HCEC 1CT (cell line): ENCODE data around the gene ACSF3.
"Not testable (repeated sequence)": the region's sequence is repeated elsewhere in the genome, so short reads cannot be mapped to it uniquely, and the experiment has no call there.

Experiments
- DNase-seq: peaks from one replicate; pipeline ENCODE4 v3.0.0-alpha.2; 2017

Gene ACSF3

DNA sequence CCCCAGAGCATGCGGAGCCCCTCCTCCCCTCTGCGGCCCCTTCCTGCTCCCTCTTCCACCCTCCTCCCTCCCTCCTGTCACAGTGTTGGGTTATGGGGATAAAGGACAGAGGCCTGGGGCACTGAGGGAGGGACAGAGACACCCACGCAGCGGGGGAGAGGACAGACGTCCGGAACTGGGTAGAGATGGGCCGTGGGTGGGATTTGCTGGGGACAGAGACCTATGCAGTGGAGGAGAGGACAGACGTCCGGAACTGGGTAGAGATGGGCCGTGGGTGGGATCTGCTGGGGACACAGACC lies 72.0 kb downstream of the ACSF3 start:
- not testable (repeated sequence) for DNase-seq

DNA sequence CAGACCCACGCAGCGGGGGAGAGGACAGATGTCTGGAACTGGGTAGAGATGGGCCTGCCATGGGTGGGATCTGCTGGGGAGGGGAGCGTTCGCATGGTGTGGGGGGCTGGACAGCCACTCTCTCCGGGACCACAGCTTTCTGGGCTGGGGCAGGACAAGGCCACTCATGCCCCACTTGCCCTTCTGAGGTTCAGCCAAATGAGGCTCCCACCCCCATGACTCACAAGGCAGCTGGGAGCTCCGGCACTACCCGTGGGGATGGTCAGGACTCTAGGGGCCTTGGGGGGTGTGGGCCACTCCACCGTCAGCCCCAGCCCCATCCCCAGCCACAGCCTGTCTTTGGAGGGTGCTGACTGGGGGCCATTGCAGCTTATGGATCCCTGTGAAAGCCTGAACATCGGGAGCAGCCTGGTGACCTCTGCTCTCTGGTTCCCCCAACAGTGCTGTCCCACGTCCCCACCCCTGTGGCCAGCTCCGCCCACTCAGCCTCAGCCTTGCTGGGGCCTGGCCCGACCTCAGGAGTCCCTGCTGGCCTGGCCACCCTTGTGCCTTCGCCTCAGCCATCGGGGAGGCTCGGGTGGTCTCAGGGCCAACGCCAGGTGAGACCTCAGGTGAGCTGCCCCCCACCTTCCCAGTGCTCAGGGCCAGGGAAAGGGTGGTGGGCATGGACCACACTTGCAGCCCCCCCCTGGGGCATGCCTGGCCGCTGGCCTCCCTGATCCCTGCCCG lies 73.2 kb downstream of the ACSF3 start:
- DNase-seq, result no peak

DNA sequence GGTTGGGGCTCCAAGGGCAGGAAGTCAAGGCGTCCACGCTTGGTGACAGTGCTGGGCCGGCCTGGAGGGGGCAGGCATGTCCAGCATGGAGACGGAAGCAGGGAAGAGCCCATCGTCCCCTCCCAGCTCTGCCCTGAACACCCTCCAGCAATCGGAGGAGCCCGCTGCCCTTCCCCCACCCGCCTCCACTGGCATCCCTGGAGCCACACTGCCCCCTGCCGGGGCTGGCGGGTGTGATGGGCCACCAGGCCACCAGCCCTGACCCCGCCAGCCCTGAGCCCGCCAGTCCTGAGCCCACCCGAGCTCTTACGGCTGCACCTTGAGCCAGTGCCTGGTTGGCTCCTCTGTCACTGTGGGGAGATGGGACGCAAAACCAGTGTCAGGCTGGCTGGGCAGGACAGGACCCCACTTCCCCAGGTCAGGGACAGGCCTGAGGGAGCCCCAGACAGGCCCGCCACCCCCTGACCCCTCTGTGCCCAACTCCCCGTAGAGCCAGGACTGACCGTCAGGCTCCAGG lies 73.8 kb downstream of the ACSF3 start:
- peak; percentile 49 for DNase-seq

DNA sequence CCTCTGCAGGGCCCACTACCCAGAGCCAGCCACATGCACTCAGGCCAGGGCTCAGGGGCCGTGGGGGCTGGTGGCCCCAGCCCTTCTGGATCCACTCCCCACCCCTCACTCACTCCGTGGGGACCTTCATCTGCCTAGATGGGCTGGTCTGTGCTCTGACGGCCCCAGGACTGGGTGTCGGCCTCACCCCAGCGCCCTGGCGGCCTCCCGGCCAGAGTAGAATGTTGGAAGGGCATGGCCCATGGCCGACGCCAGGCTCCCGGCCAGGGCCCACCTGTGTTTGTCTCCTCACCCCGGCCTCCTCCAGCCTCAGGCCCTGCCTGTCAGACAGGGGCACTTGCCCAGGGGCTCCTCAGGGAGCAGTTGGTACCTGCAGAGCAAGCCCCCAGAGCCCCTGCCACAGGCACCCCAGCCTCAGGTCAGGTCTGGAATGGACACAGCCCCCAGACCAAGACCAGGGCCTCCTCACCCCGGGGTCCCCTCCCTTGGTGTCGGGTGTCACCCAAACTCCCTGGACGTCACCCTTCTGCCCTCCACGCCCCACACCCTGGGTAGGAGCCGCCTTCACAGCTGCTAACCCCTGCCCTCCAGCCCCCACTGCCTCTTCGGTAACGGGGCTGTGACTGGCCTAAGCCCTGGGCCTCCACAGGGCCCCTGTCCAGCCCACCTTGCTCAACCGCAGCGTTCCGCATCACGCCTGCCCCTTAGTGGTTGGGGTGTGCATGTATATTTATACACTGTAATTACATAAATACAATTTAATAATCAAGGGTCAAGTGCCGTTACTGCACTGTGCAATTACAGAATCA lies 74.9 kb downstream of the ACSF3 start:
- DNase-seq, result no peak

DNA sequence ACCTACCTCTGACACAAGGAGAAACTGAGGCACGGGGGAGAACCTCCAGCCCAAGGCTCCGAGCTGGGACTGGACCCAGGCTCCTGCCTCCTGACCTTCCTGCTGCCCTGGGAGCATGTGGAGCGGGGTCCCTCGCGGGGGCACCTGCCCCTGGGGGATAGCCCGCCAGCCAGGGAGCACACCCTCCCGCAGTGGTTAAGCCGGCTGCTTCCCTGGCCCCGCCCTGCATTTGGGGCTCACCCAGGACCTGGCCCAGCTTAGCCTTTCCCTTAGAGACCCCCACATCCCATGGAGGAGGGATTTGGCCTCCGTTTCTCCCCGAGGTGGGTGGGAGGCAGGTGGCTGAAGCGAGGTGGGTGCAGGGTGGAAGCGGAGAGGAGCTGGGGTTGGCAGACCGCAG lies 76.1 kb downstream of the ACSF3 start:
- no peak for DNase-seq

DNA sequence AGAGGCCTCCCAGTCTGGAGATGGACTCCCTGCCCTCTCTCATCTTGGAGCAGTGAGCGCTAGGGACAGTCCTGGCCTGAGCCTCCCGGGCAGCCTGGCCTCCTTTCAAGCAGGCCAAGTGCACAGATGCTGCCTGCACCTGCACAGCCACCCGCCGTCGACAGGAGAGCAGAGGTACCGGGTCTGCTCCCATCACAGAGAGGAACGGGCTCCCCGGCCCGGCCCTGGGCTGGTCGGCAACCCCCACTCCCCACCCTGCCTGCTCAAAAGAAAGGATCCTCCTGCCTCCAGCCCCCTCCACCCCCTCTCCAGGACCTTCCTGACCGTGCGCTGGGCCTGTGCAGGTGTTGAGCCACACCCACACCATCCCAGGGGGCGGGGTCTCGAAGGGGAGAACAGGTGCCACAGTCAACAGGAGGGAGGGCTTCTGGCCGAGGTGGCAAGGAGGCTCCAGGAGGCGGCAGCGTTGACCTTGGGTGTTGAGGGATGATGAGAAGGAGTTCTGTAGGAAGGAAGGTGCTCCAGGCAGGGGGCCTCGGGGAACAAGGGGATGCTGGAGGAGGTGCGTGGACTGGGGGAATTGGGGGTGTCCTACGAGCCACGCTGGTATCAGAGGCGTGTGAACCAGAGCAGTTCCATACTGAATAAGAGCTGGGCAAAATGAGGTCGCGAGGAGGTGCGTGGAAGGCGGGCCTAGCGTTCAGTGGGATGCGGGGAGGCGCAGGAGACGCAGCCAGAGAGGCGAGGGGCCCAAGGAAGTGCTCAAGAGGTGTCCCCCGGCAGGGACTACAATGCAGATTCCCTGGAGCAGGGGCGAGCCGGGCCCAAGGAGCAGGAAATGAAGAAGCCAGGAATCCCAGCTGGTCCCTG lies 76.9 kb downstream of the ACSF3 start:
- DNase-seq, result no peak

DNA sequence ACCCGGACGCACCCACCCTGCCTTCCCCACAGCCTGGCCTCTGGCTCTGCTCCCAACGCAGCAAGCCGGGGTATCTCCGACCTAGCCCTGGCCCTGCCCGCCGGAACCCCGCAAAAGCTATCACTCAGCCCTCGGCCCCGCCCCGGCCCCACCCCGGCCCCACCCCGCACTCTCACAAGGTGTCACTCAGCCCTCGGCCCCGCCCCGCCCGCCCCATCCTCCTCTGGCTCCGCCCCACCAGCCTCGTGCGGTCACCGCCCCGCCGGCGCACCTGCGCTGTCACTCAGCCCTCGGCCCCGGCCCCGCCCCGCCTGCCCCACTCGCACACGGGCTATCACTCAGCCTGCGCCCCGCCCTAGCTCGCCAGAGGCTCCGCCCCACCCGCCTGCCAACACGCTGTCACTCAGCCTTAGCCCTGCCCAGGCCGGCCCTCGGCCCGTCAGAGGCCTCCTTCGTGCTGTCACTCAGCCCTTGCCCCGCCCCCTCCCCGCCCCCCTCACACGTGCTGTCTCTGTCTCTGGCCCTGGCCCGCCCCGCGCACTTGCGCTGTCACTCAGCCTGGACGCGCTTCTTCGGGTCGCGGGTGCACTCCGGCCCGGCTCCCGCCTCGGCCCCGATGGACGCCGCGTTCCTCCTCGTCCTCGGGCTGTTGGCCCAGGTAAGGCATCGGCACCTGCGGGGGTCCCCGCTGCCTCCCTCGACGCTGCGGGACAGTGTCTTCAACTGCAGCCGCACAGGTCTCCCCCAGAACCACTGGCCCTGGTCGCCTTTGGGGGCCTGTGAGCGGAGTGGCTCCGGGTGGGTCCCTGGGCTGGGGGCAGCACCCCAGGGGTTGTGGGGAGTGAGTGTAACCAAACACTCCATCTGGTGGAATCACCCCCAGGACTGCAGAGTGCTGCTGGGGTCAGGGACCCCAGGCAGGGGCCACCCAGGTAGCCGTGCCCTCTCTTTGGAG lies 77.8 kb downstream of the ACSF3 start, which contains the start of gene CDH15:
CDH15 (plus strand) TSS at position 533 of the 955 bp plus-strand sequence; CDS start at position 617, 84 bp downstream.
- DNase-seq, result peak; percentile 47

DNA sequence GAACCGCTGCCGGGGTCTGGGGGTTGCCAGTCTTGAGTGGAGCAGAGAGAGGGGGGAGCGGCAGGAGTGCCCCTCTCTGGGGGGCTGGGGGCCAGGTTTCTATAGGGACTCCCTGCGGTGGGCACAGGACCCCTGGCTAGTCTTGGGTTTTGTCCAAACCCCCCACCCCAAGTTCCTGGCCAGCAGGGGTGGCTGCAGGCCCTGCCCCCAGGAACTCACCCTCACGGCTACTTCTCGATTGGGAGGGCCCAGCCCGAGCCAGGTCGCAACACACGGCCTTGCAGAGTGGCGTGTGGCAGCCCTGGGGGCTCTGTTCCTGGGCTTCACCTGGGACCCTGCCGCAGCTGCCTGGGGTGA lies 78.5 kb downstream of the ACSF3 start:
- DNase-seq, result no peak

DNA sequence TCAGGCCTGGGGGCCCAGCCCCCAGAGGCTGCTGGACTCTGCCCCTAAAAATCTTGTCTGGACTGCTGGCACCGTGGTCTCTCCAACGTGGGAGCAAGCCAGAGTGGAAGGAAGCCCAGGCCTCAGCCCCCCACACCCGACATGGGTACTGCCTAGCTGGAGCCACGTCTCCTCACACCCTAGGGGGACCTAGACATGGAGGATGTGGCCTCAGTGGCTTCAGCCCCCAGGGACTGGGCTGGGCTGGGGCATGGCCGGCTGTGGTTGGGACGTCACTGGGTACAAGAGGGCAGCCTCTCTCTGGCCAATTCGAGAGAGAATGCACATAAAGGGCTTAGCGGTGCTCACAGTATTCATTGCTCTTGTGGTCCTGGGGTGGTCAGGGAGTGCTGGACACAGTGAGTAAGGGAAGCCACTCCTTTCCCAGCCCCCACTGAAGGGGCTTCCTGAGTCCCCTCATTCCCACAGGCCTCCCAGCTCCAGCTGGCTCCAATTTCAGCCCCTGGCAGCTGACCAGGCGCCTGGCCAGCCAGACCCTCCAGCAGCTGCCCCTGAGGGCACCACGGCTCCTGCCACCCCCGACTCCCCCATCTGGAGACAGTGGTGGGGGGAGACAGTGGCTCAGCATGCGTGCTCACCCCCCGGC lies 79.0 kb downstream of the ACSF3 start:
- DNase-seq, result no peak

DNA sequence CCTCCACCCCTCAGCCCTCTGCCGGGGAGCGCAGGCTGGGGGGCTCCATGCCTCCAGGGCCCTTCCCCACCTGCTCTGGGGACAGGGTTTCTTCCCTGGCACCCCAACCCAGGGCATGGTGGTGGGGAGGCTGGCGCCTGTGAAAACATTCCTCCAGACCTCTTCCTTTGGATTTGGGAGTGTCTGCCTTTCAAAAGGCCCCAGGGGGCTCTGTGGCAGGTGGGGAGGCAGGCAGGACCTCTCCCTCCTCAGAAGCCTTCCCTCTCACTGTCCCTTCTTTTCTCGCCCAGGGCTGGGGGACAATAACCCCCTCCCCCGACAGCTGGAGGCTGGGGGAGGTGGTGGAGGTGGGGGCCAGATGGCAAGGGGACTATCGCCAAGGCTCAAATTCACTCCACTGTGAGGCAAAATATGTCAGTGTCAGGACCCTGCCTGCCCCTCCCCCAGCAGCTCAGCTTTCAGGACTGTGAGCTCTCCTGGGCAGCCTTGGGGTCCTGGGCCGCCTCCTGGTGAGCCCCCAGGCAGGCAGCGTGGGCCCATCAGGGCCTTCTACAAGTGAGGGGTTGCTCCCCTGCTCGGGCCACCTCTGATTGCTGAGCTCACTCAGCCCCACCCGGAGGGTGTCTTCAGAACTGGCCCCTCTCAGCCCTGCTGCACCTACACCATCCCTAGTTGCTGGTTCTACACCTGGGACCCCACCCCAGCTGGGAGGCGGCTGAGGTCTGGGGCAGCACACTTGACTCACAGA lies 79.7 kb downstream of the ACSF3 start:
- DNase-seq, result no peak

DNA sequence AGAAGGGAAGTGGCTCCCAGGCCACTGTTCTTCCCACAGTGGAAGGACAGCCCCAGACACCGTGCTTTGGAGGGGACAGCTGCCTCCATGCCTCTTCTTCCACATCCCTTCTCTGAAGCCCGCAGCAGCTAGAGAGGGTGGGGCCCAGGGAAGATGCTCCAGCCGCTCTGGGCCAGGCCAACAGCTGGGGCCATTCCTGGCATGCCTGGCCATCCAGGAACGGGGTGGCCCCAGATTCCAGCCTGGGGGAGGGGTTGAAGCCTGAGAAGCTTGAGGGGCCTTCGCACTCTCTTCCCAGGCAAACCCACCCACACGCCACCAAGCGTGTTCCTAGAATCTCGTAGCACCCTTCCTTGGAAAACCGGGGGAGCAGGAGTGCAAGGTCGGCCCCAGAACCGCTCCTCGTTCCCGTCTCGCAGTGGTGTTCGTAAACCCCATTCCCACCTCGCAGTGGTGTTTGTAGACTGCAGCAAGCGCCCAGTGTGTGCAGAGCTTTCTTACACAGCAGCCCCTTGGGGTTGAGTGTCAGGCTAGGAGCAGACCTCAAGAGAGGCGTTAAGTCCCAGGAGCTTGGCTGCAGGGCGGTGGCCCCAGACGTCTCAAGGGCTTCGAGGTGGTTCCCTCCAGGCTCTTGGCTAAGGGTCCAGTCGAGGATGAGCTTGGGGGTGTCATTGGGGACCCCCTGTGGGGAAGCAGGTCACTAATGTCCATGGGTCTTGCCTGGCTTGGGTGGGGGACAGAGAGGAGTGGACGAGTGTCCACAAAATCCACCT lies 80.6 kb downstream of the ACSF3 start:
- no peak for DNase-seq

DNA sequence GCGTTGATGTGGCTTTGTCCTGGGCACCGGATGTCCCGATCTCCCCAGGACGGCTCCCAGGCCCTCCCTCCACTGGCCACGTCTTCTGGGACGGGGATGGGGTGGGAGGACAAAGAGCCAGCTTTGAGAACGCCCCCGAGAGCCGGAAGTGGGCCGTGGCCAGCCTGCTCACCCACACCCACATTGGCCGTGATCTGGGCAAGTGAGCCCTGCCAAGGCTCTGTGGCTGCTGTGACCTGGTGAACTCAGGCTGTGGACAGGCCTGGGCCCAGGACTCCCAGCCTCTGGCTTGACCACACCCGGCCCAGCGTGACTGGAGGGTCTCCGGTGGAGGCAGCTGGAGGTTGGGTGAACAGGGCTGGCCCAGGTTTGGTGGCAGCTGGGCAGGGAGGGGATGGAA lies 81.2 kb downstream of the ACSF3 start:
- DNase-seq, result no peak

DNA sequence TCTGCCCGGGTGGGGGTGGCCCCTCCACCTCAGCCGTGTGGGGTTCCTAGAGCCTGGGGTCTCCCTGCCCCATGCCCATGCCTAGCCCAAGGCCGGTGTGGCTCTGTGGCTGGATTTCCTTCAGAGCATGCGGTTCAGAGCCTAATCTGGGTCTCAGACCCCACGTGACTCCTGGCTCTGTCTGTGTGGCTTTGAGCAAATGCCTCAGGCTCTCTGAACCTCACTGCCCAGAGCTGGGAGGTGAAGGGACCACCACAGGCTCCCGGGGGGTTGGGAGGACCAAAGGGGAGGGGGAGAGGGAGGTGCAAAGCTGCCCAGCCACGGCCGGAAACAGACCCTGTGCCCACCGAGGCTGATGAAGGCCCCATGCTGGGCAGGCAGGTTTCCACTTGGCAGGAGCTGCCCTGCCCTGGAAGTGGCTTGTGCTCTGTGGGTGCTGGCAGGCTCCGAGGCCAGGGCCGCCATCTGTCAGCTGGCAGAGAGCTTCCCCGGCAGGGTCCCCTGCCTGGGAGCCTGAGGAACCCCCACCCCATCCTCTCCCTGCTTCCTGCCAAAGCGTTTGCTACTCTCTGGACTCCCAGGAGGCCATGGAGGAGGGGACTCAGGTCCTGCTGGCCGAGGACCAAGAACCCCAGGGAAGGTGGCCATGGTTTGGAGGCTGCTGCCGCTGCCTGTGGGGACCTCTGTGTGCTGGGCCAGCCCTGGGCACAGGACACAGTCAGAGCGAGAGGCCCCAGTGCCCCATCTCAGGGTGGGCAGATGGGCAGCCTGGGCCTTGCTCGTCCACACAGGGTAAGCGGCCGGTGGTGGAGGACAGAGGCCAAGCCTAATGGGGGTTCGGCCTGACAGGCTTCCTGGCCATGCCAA lies 81.9 kb downstream of the ACSF3 start:
- no peak for DNase-seq

DNA sequence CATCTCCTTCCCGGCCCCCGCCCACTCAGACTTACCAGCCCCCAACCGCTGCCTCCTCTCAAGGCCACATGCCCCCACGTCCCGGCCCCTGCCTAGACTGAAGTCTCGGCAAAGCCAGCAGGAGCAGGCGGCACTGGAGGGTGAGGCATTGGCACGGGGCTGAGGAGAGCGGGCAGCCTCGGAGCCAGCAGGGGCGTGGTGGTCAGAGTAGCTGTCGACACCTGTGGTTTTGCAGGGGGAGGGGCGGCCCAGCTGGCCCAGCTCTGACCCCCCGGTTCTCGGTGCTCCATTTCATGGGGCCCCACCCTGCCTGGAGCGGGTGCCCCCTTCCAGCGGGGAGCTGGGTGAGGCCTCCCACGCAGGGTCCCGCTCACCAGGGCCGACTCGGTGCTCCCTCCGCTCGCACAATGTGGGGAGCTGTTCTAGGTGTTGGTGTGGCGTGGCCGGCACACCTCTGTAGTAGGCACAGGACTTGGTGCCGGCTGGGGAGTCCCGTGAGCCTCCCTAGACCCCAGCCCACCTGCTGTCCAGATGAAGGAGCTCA lies 82.6 kb downstream of the ACSF3 start:
- no peak for DNase-seq

DNA sequence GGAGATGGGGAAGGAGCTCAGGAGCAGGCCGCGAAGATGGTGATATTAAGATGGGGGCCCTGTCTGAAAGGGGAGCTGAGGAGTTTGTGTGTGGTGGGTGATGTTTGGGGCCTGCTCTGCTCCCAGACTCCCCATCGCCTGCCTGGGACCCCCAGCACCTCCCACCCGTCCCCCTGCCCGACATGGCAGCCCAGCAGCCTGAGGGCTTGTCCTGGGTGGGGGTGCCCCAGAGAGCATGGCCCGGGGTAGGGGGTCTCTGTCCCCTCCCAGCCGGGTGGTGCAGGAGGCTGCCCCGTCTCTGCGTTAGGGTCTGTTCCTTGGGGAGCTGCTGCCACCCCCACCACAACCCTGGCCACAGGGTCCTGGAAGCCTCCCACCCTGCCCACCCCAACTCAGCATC lies 83.1 kb downstream of the ACSF3 start:
- no peak for DNase-seq

DNA sequence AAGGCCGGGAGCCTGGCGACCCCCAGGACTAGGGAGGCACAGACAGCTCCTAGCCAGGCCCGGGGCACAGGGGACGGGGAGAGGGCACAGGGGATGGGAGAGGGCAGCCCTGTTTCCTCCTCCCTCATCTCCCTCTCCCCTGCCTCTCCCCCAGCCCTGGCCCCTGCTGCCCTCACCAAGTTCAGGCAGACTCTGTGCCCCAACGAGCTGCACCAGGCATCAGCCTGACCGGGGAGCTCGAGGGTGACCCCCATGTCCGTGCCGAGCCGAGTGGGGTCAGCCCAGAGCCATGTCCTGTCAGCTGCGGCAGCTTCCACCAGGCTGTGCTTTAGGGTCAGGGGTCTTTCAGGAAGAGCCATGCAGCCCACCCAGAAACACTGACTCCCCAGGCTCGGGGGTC lies 83.8 kb downstream of the ACSF3 start:
- DNase-seq, result no peak

DNA sequence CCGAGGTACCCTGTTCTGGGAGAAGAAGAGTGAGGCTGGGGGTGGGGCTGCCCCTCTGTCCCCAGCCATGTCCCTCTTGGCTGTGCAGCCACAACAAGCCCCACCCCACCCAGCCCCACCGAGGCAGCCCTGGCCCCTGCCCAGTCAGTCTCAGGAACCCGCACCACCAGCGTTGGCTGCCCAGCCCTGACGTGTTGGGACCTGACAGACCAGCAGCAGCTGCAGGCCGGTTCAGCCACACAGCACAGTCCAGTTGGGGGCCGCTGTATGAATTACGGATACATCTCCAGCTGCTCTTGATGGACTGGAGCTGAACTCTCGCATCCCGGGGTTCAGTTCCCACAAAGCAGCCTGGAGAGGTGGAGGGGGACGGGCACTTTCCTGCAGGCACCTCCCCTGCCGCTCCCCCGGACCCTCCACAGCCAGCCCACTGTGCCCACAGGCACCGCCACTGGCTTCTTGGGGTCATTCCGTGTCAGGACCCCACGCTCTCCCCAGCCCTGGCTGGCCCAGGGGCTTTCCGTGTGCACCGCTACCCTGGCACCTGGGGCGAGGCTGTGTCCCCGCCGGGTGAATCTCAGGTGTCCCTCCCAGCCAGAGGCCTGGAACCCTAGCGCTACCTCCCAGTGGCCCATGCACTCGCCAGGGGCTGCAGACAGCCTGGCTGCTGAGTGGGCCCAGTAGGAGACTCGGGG lies 84.9 kb downstream of the ACSF3 start:
- no peak for DNase-seq

DNA sequence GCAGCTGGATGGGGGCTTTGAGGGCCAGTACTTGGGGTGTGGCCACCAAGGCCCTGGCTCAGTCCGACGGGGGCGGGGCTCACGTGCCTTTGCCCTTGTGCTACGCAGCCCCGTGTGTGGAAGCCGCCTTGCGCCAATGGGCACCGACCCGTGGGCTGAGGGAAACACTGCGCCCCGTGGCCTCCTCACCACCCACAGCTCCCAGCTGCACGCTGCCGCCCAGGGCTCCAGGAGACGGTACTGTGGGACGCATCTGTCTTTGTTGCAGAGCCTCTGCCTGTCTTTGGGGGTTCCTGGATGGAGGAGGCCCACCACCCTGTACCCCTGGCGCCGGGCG lies 85.5 kb downstream of the ACSF3 start:
- DNase-seq, result no peak
